ENCODE results near the gene TNFRSF1A. TPM values are rescaled to one million over a fixed set of nuclear protein-coding genes. Genes with fewer than 3 reads are reported as not detected.
A peak's percentile ranks its signal among the peaks of the same experiment; 100 is the strongest.
"Not testable (repeated sequence)": the region's sequence is repeated elsewhere in the genome, so short reads cannot be mapped to it uniquely, and the experiment has no call there.

The TNFRSF1A gene
- total RNA-seq, 1 donor from 2014 or later: 528 TPM

DNA sequence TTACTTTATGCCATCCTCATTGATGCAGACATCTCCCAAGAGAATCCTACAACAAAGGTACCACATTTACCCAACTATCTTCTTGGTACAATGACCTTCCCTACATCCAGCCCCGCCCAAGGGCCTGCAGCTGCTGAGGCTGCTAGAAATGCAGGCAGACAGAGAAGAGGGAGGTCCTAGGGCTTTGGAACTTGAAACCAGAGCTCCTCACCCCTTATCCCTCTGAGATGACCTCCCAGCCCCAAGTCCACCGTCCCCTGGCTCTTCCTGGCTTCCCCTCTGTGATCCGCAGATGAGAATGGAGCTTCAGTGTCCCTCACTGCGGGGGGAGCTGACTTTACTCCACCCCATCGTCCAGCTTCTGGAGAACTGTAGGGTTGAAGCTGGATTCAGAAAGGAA, 1.6 kb upstream of the TNFRSF1A start:
- Histone ChIP-seq H3K4me1 (peaks cover 24 to 53% of the 10 kb centered on the region in 2 donors), H3K27ac (peak overlapping the region; percentile 97 to 98), H3K27me3 (no peaks in the 10 kb centered on the region), H3K4me3 (no peak overlapping the region), H3K9me3 (no peaks in the 10 kb centered on the region), H3K36me3 (peaks cover 0 to 5% of the 10 kb centered on the region in 2 donors)
- intact Hi-C loops (cut with DNase I): loop anchor here (10.0 kb wide), 1 partner anchor 581 kb away; the partner anchor contains the start of gene ATN1
- no peak for DNase-seq (ENCODE audit: low spot score in 2 of 2)
- TF ChIP-seq, protein P1, sequence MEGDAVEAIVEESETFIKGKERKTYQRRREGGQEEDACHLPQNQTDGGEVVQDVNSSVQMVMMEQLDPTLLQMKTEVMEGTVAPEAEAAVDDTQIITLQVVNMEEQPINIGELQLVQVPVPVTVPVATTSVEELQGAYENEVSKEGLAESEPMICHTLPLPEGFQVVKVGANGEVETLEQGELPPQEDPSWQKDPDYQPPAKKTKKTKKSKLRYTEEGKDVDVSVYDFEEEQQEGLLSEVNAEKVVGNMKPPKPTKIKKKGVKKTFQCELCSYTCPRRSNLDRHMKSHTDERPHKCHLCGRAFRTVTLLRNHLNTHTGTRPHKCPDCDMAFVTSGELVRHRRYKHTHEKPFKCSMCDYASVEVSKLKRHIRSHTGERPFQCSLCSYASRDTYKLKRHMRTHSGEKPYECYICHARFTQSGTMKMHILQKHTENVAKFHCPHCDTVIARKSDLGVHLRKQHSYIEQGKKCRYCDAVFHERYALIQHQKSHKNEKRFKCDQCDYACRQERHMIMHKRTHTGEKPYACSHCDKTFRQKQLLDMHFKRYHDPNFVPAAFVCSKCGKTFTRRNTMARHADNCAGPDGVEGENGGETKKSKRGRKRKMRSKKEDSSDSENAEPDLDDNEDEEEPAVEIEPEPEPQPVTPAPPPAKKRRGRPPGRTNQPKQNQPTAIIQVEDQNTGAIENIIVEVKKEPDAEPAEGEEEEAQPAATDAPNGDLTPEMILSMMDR (IDR thresholded peaks at IDR 0.05): no peak

DNA sequence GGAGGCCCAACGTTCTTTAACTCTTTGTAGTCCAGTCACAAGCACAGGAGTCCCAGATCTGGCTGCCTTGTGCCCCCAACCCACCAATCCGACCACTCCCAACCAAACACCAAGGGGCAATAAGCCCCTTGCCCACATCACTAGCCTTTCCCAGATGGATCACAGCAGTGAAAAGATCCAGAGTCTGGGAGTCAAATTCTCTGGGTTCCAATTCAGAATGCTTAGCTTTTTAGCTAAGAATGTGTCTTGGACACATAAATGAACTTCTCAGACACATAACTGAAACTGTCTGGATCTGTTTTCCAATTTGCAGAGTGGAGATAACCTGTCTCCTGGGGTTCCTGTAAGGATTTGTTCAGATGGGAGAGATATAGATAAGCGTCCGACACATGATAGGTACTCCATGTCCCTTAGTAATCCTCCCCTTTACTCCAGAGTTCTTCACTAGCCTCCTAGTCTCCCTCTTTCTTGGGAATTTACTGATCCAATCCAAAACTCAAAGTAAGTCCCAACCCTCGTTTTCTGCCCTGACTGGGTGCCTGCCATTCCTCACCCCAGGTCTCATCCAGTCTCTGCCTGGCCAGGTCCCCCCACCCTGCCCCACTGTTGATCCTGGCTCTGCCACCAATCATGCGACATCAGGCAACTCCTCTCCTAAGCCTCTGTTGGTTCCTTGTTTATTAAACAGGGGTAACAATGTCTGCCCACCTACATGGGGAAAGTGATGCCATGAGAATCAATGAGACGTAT, 439 bp upstream of the TNFRSF1A start:
- Histone ChIP-seq H3K36me3 (peaks cover 0 to 5% of the 10 kb centered on the region in 2 donors), H3K4me1 (peaks cover 18 to 55% of the 10 kb centered on the region in 2 donors), H3K4me3 (peak overlapping the region; percentile 90 to 93), H3K27me3 (no peaks in the 10 kb centered on the region), H3K9me3 (no peaks in the 10 kb centered on the region), H3K27ac (peak overlapping the region; percentile 97 to 98)
- TF ChIP-seq, protein P1 (IDR thresholded peaks at IDR 0.05): no peak
- no peak for DNase-seq (ENCODE audit: low spot score in 2 of 2)
- intact Hi-C loops (cut with DNase I): loop anchor here (10.0 kb wide), 1 partner anchor 582 kb away; the partner anchor contains the start of gene ATN1

DNA sequence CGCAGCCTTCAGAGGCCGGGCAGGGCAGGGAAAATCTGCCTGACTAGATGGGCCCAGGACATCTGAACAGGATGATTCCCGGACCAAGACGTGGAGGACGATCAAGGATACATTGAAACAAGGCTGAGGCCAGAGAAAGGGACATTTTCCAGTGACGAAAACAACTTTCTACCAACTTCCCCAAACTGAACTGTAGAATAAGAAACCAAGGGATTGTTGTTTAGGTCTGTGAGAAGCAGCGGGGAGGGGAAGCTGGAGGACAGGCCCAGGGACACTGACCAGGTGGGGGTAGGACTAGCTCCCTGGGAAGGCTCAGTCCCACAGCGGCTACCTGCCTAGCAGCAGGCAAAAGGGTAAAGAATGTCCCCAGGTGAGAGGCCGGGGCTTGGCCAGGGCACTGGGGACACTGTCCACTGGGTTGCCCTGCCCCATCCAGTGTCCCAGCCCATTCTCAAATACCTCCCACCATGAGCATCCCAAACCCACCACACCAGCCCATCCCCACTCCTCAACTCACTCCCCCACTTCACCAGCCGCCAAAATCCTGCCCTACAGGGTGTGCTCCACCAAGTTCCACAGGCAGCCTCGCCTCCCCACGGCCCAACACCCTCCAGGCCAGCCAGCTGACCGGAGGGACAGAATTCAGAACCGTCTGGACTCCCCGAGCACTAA, 995 bp downstream of the TNFRSF1A start:
- Histone ChIP-seq H3K4me1 (peaks cover 16 to 50% of the 10 kb centered on the region in 2 donors), H3K36me3 (peaks cover 0 to 5% of the 10 kb centered on the region in 2 donors), H3K9me3 (no peaks in the 10 kb centered on the region), H3K27me3 (no peaks in the 10 kb centered on the region), H3K4me3 (peak overlapping the region; percentile 90 to 93), H3K27ac (peak overlapping the region; percentile 97 to 98)
- intact Hi-C loops (cut with DNase I): loop anchor here (10.0 kb wide), 1 partner anchor 584 kb away; the partner anchor contains the start of gene ATN1
- no peak for DNase-seq (ENCODE audit: low spot score in 2 of 2)
- TF ChIP-seq, protein P1 (IDR thresholded peaks at IDR 0.05): no peak

DNA sequence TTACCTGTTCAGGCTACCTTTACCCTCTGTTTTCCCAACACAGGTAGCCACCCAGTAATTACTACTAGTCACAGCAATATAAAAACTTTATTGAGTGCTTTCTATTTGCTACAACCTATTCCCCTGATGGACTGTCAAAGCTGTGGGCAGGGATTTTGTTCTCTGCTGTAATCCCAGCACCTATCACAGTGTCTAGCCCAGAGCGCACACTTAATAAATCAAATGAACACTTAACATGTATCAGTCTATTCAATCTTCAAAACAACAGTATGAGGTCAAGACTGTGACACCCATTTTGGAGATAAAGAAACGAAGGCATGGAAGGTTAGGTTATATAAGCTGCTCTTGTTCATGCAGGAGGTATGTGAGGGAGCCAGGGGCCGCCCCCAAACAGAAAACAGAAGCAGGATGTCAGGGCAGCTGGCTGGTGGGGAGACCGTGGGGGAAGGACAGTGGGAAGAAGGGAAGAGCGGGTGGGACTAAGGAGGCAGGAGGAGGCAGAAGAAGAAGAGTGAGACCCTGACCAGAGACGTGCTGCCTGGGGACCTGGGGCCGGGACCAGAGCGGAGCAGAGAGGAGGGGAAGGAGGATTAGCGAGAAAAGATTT, 1.7 kb downstream of the TNFRSF1A start:
- Histone ChIP-seq H3K27me3 (no peaks in the 10 kb centered on the region), H3K4me3 (peak overlapping the region; percentile 90 to 93), H3K9me3 (no peaks in the 10 kb centered on the region), H3K27ac (peak overlapping the region; percentile 97 to 98), H3K4me1 (peaks cover 17 to 50% of the 10 kb centered on the region in 2 donors), H3K36me3 (peaks cover 0 to 5% of the 10 kb centered on the region in 2 donors)
- no peak for DNase-seq (ENCODE audit: low spot score in 2 of 2)
- intact Hi-C loops (cut with DNase I): loop anchor here (10.0 kb wide), 1 partner anchor 585 kb away; the partner anchor contains the start of gene ATN1
- TF ChIP-seq, protein P1 (IDR thresholded peaks at IDR 0.05): no peak

DNA sequence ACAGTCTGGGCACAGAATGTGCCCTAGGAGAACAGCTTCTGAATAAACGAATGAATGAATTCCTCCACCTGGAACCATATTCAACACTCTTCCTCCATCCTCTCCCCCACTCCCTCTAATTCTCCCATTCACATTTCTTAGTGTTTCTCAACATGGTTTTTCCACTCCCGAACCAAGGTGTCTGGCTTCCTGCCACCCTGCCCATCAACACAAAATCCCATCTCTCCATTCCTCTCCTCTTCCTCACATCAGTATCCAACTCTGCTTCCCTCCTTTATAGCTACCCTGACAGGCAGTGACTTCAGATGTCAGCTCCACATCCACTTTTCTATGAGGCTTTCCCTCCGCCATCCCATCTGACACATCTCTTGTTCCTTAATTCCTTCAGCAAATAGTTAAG, 2.9 kb downstream of the TNFRSF1A start:
- no peaks in the 10 kb centered on the region for H3K27me3 ChIP-seq
- H3K4me3 ChIP-seq: peak overlapping the region; percentile 90 to 93
- TF ChIP-seq, protein P1 (IDR thresholded peaks at IDR 0.05): no peak
- peaks cover 9 to 11% of the 10 kb centered on the region in 2 donors for H3K36me3 ChIP-seq
- DNase-seq (ENCODE audit: low spot score in 2 of 2): no peak
- no peaks in the 10 kb centered on the region for H3K9me3 ChIP-seq
- peak overlapping the region; percentile 97 to 98 for H3K27ac ChIP-seq
- H3K4me1 ChIP-seq: peaks cover 27 to 56% of the 10 kb centered on the region in 2 donors
- intact Hi-C loops (cut with DNase I): loop anchor here (5.0 kb wide), 2 partner anchors 112 to 133 kb away; partner anchors contain the start of gene VAMP1

DNA sequence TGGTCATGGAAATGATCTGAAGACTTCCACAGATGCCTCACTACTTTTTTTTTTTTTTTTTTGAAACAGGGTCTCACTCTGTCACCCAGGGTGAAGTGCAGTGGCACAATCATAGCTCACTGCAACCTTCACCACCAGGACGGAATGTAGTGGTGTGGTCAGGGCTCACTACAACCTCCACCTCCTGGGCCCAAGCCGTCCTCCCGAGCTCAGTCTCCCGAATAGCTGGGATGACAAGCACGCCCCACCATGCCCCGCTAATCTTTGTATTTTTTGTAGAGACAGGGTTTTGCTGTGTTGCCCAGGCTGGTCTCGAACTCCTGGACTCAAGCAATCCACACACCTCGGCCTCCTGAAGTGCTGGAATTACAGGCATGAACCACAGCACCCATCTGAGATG, 3.3 kb downstream of the TNFRSF1A start:
- H3K36me3 ChIP-seq: peaks cover 13 to 15% of the 10 kb centered on the region in 2 donors
- H3K4me3 ChIP-seq: peak overlapping the region; percentile 90 to 93
- H3K27me3 ChIP-seq; H3K9me3 ChIP-seq; DNase-seq (ENCODE audit: low spot score in 2 of 2): not testable (repeated sequence)
- intact Hi-C loops (cut with DNase I): loop anchor here (5.0 kb wide), 2 partner anchors 111 to 134 kb away; partner anchors contain the start of gene VAMP1
- peaks cover 30 to 56% of the 10 kb centered on the region in 2 donors for H3K4me1 ChIP-seq
- peak overlapping the region; percentile 97 to 98 for H3K27ac ChIP-seq

Data from ascending aorta (tissue), 2 donors.